ENCODE results near the gene RGS6.

The RGS6 gene

DNA sequence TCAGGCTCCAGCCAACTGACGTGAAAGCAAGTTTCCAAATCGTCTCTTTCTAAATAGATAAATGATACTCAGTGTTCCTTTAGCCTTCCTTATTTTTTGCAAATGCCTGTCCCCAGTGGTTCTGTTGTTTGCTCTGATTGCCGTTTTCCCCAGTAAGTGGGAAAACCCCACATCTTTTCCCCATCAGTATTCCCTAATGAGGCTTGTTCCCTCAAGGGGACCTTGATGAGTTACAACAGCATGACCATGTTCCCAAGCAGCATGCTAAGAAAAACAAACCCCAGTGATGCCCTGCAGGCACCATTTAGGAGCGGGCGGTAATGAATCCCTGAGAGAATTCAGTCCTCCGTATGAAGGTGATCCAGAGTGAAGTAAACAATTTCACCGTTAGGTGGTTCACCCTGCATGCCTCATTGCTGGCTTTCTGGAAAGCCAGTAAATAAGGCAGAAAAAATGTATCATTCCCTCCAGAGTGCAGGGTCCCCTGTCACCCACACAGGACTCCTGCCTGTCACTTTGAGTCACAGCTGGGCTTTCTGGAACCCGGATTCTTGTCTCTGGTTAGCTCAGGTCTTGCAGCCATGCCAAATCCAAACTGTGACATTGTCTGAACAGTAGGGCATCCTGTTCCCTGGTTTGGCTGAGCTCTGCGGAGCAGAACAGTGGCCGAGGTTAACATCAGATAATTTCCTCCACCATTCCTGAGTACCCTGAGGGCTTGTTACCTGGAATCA lies 222.6 kb downstream of the RGS6 start:
- Histone ChIP-seq H3K36me3 (no peaks in the 10 kb centered on the region), H3K27me3 (no peaks in the 10 kb centered on the region), H3K27ac (no peak overlapping the region), H3K4me1 (peaks cover 0 to 10% (median 3%) of the 10 kb centered on the region in 4 donors), H3K4me3 (no peak overlapping the region), H3K9me3 (peaks cover 0 to 4% (median 0%) of the 10 kb centered on the region in 3 donors)
- intact Hi-C loops (cut with DNase I; ENCODE audit: low total_unique reads): no loop called here
- no peak for DNase-seq
- TF ChIP-seq, protein P1, sequence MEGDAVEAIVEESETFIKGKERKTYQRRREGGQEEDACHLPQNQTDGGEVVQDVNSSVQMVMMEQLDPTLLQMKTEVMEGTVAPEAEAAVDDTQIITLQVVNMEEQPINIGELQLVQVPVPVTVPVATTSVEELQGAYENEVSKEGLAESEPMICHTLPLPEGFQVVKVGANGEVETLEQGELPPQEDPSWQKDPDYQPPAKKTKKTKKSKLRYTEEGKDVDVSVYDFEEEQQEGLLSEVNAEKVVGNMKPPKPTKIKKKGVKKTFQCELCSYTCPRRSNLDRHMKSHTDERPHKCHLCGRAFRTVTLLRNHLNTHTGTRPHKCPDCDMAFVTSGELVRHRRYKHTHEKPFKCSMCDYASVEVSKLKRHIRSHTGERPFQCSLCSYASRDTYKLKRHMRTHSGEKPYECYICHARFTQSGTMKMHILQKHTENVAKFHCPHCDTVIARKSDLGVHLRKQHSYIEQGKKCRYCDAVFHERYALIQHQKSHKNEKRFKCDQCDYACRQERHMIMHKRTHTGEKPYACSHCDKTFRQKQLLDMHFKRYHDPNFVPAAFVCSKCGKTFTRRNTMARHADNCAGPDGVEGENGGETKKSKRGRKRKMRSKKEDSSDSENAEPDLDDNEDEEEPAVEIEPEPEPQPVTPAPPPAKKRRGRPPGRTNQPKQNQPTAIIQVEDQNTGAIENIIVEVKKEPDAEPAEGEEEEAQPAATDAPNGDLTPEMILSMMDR (IDR thresholded peaks at IDR 0.05): no peak

DNA sequence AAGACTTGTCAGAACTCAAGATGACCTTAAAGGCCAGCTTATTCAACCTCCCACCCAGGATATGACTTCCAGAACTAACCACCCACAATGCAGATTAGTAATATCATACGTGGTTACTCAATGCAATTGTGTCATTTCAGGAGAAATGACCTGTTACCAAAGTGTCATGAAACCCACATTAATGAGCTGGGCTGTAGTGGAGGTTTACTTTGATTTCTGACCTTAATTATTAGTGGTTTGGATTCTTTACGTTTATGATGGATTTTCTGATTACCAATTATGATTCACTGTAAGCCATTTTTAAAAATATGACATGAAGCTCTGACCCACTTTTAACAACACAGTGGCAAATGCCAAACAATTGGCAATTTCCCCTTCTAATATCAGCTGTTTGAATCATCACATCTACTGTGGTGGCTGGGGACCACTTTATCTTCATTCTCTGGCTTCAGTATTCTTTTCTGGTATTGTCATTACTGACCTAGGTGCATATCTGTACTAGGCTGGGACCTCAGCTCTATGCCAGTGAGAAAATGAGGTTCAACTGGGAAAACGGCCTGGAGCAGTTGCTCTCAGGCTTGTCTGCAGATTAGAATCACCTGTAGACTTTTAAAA lies 223.3 kb downstream of the RGS6 start:
- TF ChIP-seq, protein P1 (IDR thresholded peaks at IDR 0.05): no peak
- intact Hi-C loops (cut with DNase I; ENCODE audit: low total_unique reads): no loop called here

DNA sequence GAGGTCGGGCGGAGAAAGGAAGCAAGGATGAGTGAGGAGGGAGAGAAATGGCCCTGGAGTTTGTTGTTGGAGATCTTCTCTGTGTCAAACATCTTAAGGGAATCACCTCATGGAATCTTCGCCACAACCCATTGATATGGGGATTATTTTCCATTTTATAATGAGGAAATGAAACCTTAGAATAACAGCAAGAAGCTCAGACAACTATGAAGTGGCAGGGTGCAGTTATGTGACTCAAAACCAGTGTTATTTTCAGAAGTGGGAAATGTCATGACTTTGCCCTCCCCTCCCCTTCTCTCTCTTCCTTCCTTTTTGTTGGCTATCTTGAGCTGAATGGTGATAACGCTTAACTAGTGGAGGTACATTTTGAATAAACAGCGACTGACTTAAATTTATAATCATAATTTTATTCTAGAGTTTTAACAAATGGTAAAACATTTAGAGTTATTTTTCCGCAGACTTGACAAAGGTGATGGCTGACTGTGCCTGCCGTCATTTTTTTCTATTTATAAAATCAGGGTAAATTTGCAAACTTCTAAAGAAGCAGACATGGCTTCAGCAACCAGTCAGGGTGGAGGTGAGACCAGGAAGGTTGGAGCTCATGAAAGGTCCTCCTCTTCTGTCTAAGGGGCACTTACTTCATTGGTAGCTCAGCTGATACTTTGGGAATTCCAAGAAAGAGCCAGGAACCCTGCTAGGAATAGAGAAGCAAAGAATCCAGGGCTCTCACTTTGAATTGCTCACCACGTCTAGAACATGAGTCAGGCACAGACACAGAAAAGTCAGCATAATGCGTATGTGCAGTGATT lies 232.4 kb downstream of the RGS6 start:
- H3K36me3 ChIP-seq: no peaks in the 10 kb centered on the region

More for the DNA sequence above, 223.3 kb downstream of the RGS6 start:
- Histone ChIP-seq H3K4me3 (no peak overlapping the region), H3K27me3 (no peaks in the 10 kb centered on the region), H3K9me3 (peaks cover 0 to 4% (median 0%) of the 10 kb centered on the region in 3 donors), H3K4me1 (peaks cover 0 to 10% (median 3%) of the 10 kb centered on the region in 4 donors), H3K27ac (no peak overlapping the region), H3K36me3 (no peaks in the 10 kb centered on the region)
- DNase-seq: no peak

DNA sequence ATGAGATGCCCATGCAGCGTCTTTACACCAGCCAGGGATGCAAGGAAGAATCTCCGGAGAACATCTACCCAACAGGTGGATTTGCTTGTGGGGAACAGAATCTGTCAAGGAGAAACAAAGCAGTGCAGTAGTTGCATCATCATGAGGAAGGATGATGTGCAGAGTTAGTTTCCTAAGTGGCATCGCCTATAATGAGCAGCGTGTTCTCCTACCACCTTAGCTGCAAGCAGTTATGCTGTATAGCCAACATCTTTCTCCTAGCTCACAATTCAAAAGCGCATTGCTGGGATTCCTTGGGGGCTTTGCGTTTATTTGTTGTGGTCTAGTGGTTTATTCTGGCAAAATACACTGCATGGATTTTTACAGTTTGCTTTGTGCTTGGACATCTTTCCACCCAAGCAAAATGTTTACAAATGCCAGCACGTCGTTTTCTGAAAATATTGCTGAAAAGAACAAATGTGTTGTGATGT lies 233.0 kb downstream of the RGS6 start:
- Histone ChIP-seq H3K9me3 (no peaks in the 10 kb centered on the region), H3K4me3 (no peak overlapping the region)
- TF ChIP-seq, protein P1 (IDR thresholded peaks at IDR 0.05): no peak

More for the DNA sequence above, 232.4 kb downstream of the RGS6 start:
- intact Hi-C loops (cut with DNase I; ENCODE audit: low total_unique reads): no loop called here
- Histone ChIP-seq H3K4me1 (peaks cover 0 to 10% (median 0%) of the 10 kb centered on the region in 4 donors), H3K4me3 (no peak overlapping the region), H3K27ac (no peak overlapping the region), H3K27me3 (no peaks in the 10 kb centered on the region), H3K9me3 (no peaks in the 10 kb centered on the region)
- DNase-seq: no peak
- TF ChIP-seq, protein P1 (IDR thresholded peaks at IDR 0.05): no peak

DNA sequence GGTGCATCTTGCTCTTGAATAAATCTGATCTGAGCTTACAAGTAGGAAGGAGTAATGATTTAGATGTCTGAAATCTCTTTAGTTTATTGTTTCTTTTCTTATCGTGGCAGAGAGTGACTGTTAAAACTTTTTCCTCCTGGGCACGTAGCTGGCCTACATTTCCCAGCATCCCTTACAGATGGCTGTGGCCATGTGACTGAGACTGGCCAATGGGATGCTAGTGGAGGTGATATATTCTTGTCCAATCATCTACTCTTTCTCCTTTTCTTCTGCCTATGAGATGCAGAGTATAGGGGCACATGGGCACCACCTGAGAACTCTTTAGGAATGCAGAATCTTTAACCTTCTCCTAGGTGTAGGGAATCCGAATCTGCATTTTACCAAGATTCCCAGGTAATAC lies 237.3 kb downstream of the RGS6 start:
- Histone ChIP-seq H3K9me3 (no peaks in the 10 kb centered on the region), H3K36me3 (no peaks in the 10 kb centered on the region), H3K27me3 (no peaks in the 10 kb centered on the region), H3K4me1 (peaks cover 0 to 9% (median 0%) of the 10 kb centered on the region in 4 donors), H3K27ac (no peak overlapping the region), H3K4me3 (no peak overlapping the region)
- intact Hi-C loops (cut with DNase I; ENCODE audit: low total_unique reads): no loop called here
- TF ChIP-seq, protein P1 (IDR thresholded peaks at IDR 0.05): no peak
- no peak for DNase-seq

More for the DNA sequence above, 233.0 kb downstream of the RGS6 start:
- Histone ChIP-seq H3K27ac (no peak overlapping the region), H3K36me3 (no peaks in the 10 kb centered on the region), H3K4me1 (peaks cover 0 to 10% (median 0%) of the 10 kb centered on the region in 4 donors), H3K27me3 (no peaks in the 10 kb centered on the region)
- no peak for DNase-seq
- intact Hi-C loops (cut with DNase I; ENCODE audit: low total_unique reads): no loop called here
